Measurements from ENCODE around the gene C13orf46. TPM values are rescaled to one million over a fixed set of nuclear protein-coding genes. Genes with fewer than 3 reads are reported as not detected.

C13orf46 gene
- total RNA-seq, 4 donors from 2014 or later, result 0.41 to 77.4 (median 1.1) TPM; not detected in 1

- Histone ChIP-seq H3K4me1 (peaks cover 0 to 13% (median 10%) of the 10 kb centered on the region in 4 donors), H3K9me3 (no peaks in the 10 kb centered on the region), H3K36me3 (no peaks in the 10 kb centered on the region), H3K27me3 (peaks cover 44% of the 10 kb centered on the region), H3K27ac (no peak overlapping the region), H3K4me3 (no peak overlapping the region)
- intact Hi-C loops (cut with DNase I; ENCODE audit: low total_unique reads), result no loop called here
- in situ Hi-C loops (cut with MboI; ENCODE audit: low pct_ligation_motif_present in 1 of 4, low pct_unique_long_range_greater_than_20kb in 1 of 4, low sequenced_read_pairs in 3 of 4), result no loop called here
- 59 to 61% methylated on average over 3 of the region's 3 CpGs for WGBS, 2 donors (ENCODE audit: low coverage in 1 of 2)
- DNase-seq, result no peak
- TF ChIP-seq POLR2AphosphoS5 (IDR thresholded peaks at IDR 0.05), result no peak
- no peak for TF ChIP-seq POLR2A (IDR thresholded peaks at IDR 0.05)
- TF ChIP-seq CTCF (IDR thresholded peaks at IDR 0.05), result no peak
- TF ChIP-seq EP300 (IDR thresholded peaks at IDR 0.05; ENCODE audit: low read depth), result no peak
Measured at GRCh38 chr13:113912596-113912995, 61.3 kb downstream of the C13orf46 start.

GRCh38 chr13:113907635-113908617, 66.0 kb downstream of the C13orf46 start:
- TF ChIP-seq POLR2A (IDR thresholded peaks at IDR 0.05), result no peak
- no peak for TF ChIP-seq POLR2AphosphoS5 (IDR thresholded peaks at IDR 0.05)
- no peak for TF ChIP-seq EP300 (IDR thresholded peaks at IDR 0.05; ENCODE audit: low read depth)
- no peak for TF ChIP-seq CTCF (IDR thresholded peaks at IDR 0.05)
- peak; percentile 36 for DNase-seq
- in situ Hi-C loops (cut with MboI; ENCODE audit: low pct_ligation_motif_present in 1 of 4, low pct_unique_long_range_greater_than_20kb in 1 of 4, low sequenced_read_pairs in 3 of 4) (no loop called here), intact Hi-C loops (cut with DNase I; ENCODE audit: low total_unique reads) (no loop called here)
- peaks cover 0 to 14% (median 10%) of the 10 kb centered on the region in 4 donors for H3K4me1 ChIP-seq
- no peaks in the 10 kb centered on the region for H3K36me3 ChIP-seq
- peak overlapping the region in 1 of 4 donors; percentile 24 for H3K27ac ChIP-seq
- 41% methylated on average over 6 to 17 of the region's 17 CpGs for WGBS, 2 donors (ENCODE audit: low coverage in 1 of 2)
- no peaks in the 10 kb centered on the region for H3K9me3 ChIP-seq
- peaks cover 21% of the 10 kb centered on the region for H3K27me3 ChIP-seq
- no peak overlapping the region for H3K4me3 ChIP-seq

- H3K36me3 ChIP-seq, result no peaks in the 10 kb centered on the region
- in situ Hi-C loops (cut with MboI; ENCODE audit: low pct_ligation_motif_present in 1 of 4, low pct_unique_long_range_greater_than_20kb in 1 of 4, low sequenced_read_pairs in 3 of 4) (no loop called here), intact Hi-C loops (cut with DNase I; ENCODE audit: low total_unique reads) (no loop called here)
- peaks cover 19% of the 10 kb centered on the region for H3K27me3 ChIP-seq
- no peaks in the 10 kb centered on the region for H3K9me3 ChIP-seq
- DNase-seq, result no peak
- 88 to 100% methylated on average over 1 to 4 of the region's 4 CpGs for WGBS, 2 donors (ENCODE audit: low coverage in 1 of 2)
- no peak overlapping the region for H3K27ac ChIP-seq
- TF ChIP-seq CTCF (IDR thresholded peaks at IDR 0.05) (no peak), EP300 (IDR thresholded peaks at IDR 0.05; ENCODE audit: low read depth) (no peak), POLR2AphosphoS5 (IDR thresholded peaks at IDR 0.05) (no peak), POLR2A (IDR thresholded peaks at IDR 0.05) (no peak)
- no peak overlapping the region for H3K4me3 ChIP-seq
- H3K4me1 ChIP-seq, result peaks cover 0 to 14% (median 10%) of the 10 kb centered on the region in 4 donors
Measured at GRCh38 chr13:113906571-113906970, 67.3 kb downstream of the C13orf46 start.

GRCh38 chr13:113905942-113906341, 67.9 kb downstream of the C13orf46 start:
- peaks cover 19% of the 10 kb centered on the region for H3K27me3 ChIP-seq
- no peak overlapping the region for H3K4me3 ChIP-seq
- H3K4me1 ChIP-seq, result peaks cover 0 to 14% (median 10%) of the 10 kb centered on the region in 4 donors
- H3K27ac ChIP-seq, result no peak overlapping the region
- intact Hi-C loops (cut with DNase I; ENCODE audit: low total_unique reads) (no loop called here), in situ Hi-C loops (cut with MboI; ENCODE audit: low pct_ligation_motif_present in 1 of 4, low pct_unique_long_range_greater_than_20kb in 1 of 4, low sequenced_read_pairs in 3 of 4) (no loop called here)
- 91 to 96% methylated on average over 6 to 8 of the region's 8 CpGs for WGBS, 2 donors (ENCODE audit: low coverage in 1 of 2)
- no peaks in the 10 kb centered on the region for H3K9me3 ChIP-seq
- TF ChIP-seq EP300 (IDR thresholded peaks at IDR 0.05; ENCODE audit: low read depth) (no peak), POLR2A (IDR thresholded peaks at IDR 0.05) (no peak), POLR2AphosphoS5 (IDR thresholded peaks at IDR 0.05) (no peak)
- H3K36me3 ChIP-seq, result no peaks in the 10 kb centered on the region
- no peak for DNase-seq
